ENCODE measurements around the gene ZKSCAN7. TPM values are rescaled to one million over a fixed set of nuclear protein-coding genes. Genes with fewer than 3 reads are reported as not detected.

ZKSCAN7 gene
- total RNA-seq, 1 experiment from 2014 or later = 0.83 TPM

GRCh38 chr3:44513513-44513912, 41.5 kb upstream of the ZKSCAN7 start:
- Histone ChIP-seq H3K4me1 (replicated peaks; ENCODE audit: insufficient read depth) (peaks cover 7% of the 10 kb centered on the region), H3K79me2 (ENCODE audit: low read depth) (peaks cover 18% of the 10 kb centered on the region), H2AFZ (no peak overlapping the region), H4K20me1 (ENCODE audit: insufficient read depth) (no peaks in the 10 kb centered on the region), H3K4me2 (no peak overlapping the region), H3K27ac (no peak overlapping the region), H3K9me3 (ENCODE audit: insufficient read depth, low read depth) (no peaks in the 10 kb centered on the region), H3K36me3 (ENCODE audit: low read depth) (no peaks in the 10 kb centered on the region), H3K27me3 (ENCODE audit: insufficient read depth, low read depth) (no peaks in the 10 kb centered on the region), H3K4me3 (no peak overlapping the region), H3F3A (ENCODE audit: insufficient read depth, low read depth) (0 out of 2 replicates have a peak, but pooled peaks cover 5% of the 10 kb centered on the region), H3K9me2 (ENCODE audit: insufficient read depth) (no peaks in the 10 kb centered on the region)
- ChIA-PET POLR2A (ENCODE audit: unreplicated experiment) (no interaction called here), CTCF (no interaction called here)
- BruUV-seq (replicated peaks) = no TSS peak
- no peak for DNase-seq
- no peak for TF ChIP-seq CTCF (conservative IDR thresholded peaks at IDR 0.05)
- TF ChIP-seq EZH2 (IDR thresholded peaks at IDR 0.05; ENCODE audit: low read depth) = no peak
- intact Hi-C loops (cut with micrococcal nuclease; ENCODE audit: unreplicated experiment) = loop anchor here (10.0 kb wide), 1 partner anchor 111 kb away; the partner anchor contains the start of gene ZNF197

DNA sequence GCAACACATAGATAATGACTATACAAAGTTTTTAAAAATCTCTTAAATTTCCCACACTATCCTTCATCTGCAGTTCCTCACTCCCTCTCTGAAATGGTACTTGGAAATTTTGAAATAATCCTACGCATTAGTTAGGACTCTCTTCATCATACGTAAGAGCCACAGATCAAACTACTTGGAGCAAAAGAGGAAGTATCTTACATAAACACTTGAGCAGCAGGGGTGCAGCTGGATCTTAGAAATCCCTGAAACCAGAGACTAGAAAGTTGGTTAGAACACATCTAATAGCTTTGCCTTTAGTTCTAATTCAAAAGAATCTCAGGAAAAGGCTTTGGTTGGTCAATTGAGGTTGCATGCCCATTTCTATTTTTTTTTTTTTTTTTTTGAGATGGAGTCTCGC, 38.8 kb upstream of the ZKSCAN7 start:
- DNase-seq = no peak

DNA sequence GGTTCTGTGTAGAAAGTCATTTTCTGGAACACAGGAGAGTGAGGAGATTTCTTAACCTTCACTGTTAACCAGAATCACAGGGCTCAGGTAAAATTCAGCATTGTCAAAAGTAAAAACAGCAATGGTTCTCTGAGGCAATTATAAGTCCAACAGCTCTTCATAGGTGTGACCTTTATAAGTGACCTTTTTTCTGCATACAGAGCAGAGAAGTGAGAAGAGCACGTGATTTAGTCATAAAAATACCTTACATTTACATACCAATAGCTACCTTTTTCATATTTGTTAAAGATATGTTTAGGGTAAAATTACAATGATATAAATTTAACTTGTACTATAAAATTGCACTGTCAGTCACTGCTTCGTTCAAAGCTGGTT, 36.2 kb upstream of the ZKSCAN7 start:
- Histone ChIP-seq H3K79me2 (ENCODE audit: low read depth) (no peaks in the 10 kb centered on the region), H3K27me3 (ENCODE audit: insufficient read depth, low read depth) (no peaks in the 10 kb centered on the region), H4K20me1 (ENCODE audit: insufficient read depth) (no peaks in the 10 kb centered on the region), H3K9me2 (ENCODE audit: insufficient read depth) (no peaks in the 10 kb centered on the region), H3K4me3 (no peak overlapping the region), H3K4me1 (replicated peaks; ENCODE audit: insufficient read depth) (no peaks in the 10 kb centered on the region), H3F3A (ENCODE audit: insufficient read depth, low read depth) (no peaks in the 10 kb centered on the region), H2AFZ (no peak overlapping the region), H3K4me2 (no peak overlapping the region), H3K27ac (no peak overlapping the region), H3K36me3 (ENCODE audit: low read depth) (no peaks in the 10 kb centered on the region), H3K9me3 (ENCODE audit: insufficient read depth, low read depth) (no peaks in the 10 kb centered on the region)
- POLR2A ChIA-PET (ENCODE audit: unreplicated experiment) = no interaction called here
- intact Hi-C loops (cut with micrococcal nuclease; ENCODE audit: unreplicated experiment) = loop anchor here (10.0 kb wide), 1 partner anchor 106 kb away; the partner anchor contains the start of gene ZNF197
- no peak for TF ChIP-seq EZH2 (IDR thresholded peaks at IDR 0.05; ENCODE audit: low read depth)
- no peak for TF ChIP-seq CTCF (conservative IDR thresholded peaks at IDR 0.05)
- no peak for DNase-seq
- BruUV-seq (replicated peaks) = no TSS peak
- CTCF ChIA-PET = no interaction called here

More for the DNA sequence above, 38.8 kb upstream of the ZKSCAN7 start:
- ChIA-PET POLR2A (ENCODE audit: unreplicated experiment) (no interaction called here), CTCF (no interaction called here)
- Histone ChIP-seq H2AFZ (no peak overlapping the region), H4K20me1 (ENCODE audit: insufficient read depth) (no peaks in the 10 kb centered on the region), H3K79me2 (ENCODE audit: low read depth) (no peaks in the 10 kb centered on the region), H3K9me2 (ENCODE audit: insufficient read depth) (no peaks in the 10 kb centered on the region), H3K4me3 (no peak overlapping the region), H3K4me1 (replicated peaks; ENCODE audit: insufficient read depth) (no peaks in the 10 kb centered on the region; the same call in 1 of the 2 replicates), H3F3A (ENCODE audit: insufficient read depth, low read depth) (no peaks in the 10 kb centered on the region), H3K4me2 (no peak overlapping the region), H3K36me3 (ENCODE audit: low read depth) (no peaks in the 10 kb centered on the region), H3K9me3 (ENCODE audit: insufficient read depth, low read depth) (no peaks in the 10 kb centered on the region), H3K27ac (no peak overlapping the region), H3K27me3 (ENCODE audit: insufficient read depth, low read depth) (no peaks in the 10 kb centered on the region)
- intact Hi-C loops (cut with micrococcal nuclease; ENCODE audit: unreplicated experiment) = loop anchor here (10.0 kb wide), 1 partner anchor 109 kb away; the partner anchor contains the start of gene ZNF197
- TF ChIP-seq CTCF (conservative IDR thresholded peaks at IDR 0.05) = no peak
- TF ChIP-seq EZH2 (IDR thresholded peaks at IDR 0.05; ENCODE audit: low read depth) = no peak
- no TSS peak for BruUV-seq (replicated peaks)
